CD14-positive monocyte (primary cell): Measurements from ENCODE around the gene EPB41L4A. TPM values are rescaled to one million over a fixed set of nuclear protein-coding genes. Genes with fewer than 3 reads are reported as not detected.

Experiments used
- DNase-seq, 3 donors: peaks; one replicate each; pipeline ENCODE4 v3.0.0-alpha.2; 2011 to 2022
- H2AFZ ChIP-seq: 2 replicates; pipeline ENCODE4 v1.6.0; 2012; ENCODE audit warnings: mild to moderate bottlenecking, low read depth, low read length, inconsistent platforms; ENCODE audit not compliant: insufficient read depth, poor library complexity, severe bottlenecking
- H3K27ac ChIP-seq, 2 donors: 1 replicate in 1 of 2; 2 replicates in 1 of 2; pipeline ENCODE4 v1.5.1; 2012 to 2013; ENCODE audit warnings: low read length in 2 of 2, control low read depth in 1 of 2, inconsistent platforms in 1 of 2, low read depth in 1 of 2, mild to moderate bottlenecking in 1 of 2
- H3K27me3 ChIP-seq, 2 donors: one replicate each; pipeline versions ENCODE4 v1.6.0 to v1.6.1; 2011 to 2013; ENCODE audit warnings: low read length in 2 of 2; ENCODE audit not compliant: control insufficient read depth in 2 of 2, insufficient read depth in 2 of 2
- H3K36me3 ChIP-seq, 2 donors: replicated peaks in 1 of 2; 1 replicate in 1 of 2; 2 replicates in 1 of 2; pipeline versions ENCODE4 v1.5.1 to v1.6.1; 2012 to 2013; ENCODE audit warnings: low read length in 2 of 2, control low read depth in 1 of 2, inconsistent platforms in 1 of 2, mild to moderate bottlenecking in 1 of 2; ENCODE audit not compliant: insufficient read depth in 2 of 2, control insufficient read depth in 1 of 2
- H3K4me1 ChIP-seq, 2 donors: 1 replicate in 1 of 2; 2 replicates in 1 of 2; pipeline versions ENCODE4 v1.5.1 to v1.6.1; 2012 to 2013; ENCODE audit warnings: low read length in 2 of 2, control low read depth in 1 of 2, inconsistent platforms in 1 of 2, mild to moderate bottlenecking in 1 of 2, moderate library complexity in 1 of 2; ENCODE audit not compliant: insufficient read depth in 2 of 2, control insufficient read depth in 1 of 2
- H3K4me2 ChIP-seq: replicated peaks from 2 replicates; pipeline ENCODE3; 2012; ENCODE audit warnings: low read length, moderate library complexity, mild to moderate bottlenecking; ENCODE audit not compliant: poor library complexity, severe bottlenecking; ENCODE audit errors: extremely low read depth
- H3K4me3 ChIP-seq, 3 experiments: fragments of 200-600 bp in 1 of 3; sonication (generic) in 1 of 3; replicated peaks in 1 of 3; 1 replicate in 2 of 3; 2 replicates in 1 of 3; pipeline ENCODE4 v1.5.1; 2011 to 2013; ENCODE audit warnings: low read length in 3 of 3, mild to moderate bottlenecking in 3 of 3, control low read depth in 2 of 3, low read depth in 2 of 3, inconsistent platforms in 1 of 3, moderate library complexity in 1 of 3
- H3K79me2 ChIP-seq: 2 replicates; pipeline ENCODE4 v1.6.0; 2012; ENCODE audit warnings: mild to moderate bottlenecking, control low read depth, inconsistent platforms, low read length, moderate library complexity; ENCODE audit not compliant: insufficient read depth
- H3K9ac ChIP-seq: 2 replicates; pipeline ENCODE4 v1.6.0; 2017; ENCODE audit warnings: low read length, mild to moderate bottlenecking; ENCODE audit not compliant: insufficient read depth, poor library complexity, severe bottlenecking
- H3K9me3 ChIP-seq, 2 donors: replicated peaks in 1 of 2; 1 replicate in 1 of 2; 2 replicates in 1 of 2; pipeline versions ENCODE4 v1.5.1 to v1.6.1; 2012 to 2013; ENCODE audit warnings: low read length in 2 of 2, control low read depth in 1 of 2; ENCODE audit not compliant: control insufficient read depth in 1 of 2, insufficient read depth in 1 of 2
- H4K20me1 ChIP-seq: 2 replicates; pipeline ENCODE4 v1.6.0; 2012; ENCODE audit warnings: mild to moderate bottlenecking, low read length, control low read depth, moderate library complexity; ENCODE audit not compliant: insufficient read depth
- H3K27ac Mint-ChIP-seq, 7 donors: one replicate each; pipeline ENCODE4 v1.8.0; 2020; ENCODE audit warnings: mild to moderate bottlenecking in 7 of 7, mixed read lengths in 7 of 7, moderate library complexity in 6 of 7, inconsistent platforms in 2 of 7
- H3K27me3 Mint-ChIP-seq, 3 donors: one replicate each; pipeline ENCODE4 v1.8.0; 2021 to 2022; ENCODE audit warnings: low read depth in 3 of 3, mild to moderate bottlenecking in 3 of 3, mixed read lengths in 3 of 3, moderate library complexity in 3 of 3, inconsistent platforms in 1 of 3
- H3K36me3 Mint-ChIP-seq, 2 donors: one replicate each; pipeline ENCODE4 v1.8.0; 2020; ENCODE audit warnings: mixed read lengths in 2 of 2, inconsistent platforms in 1 of 2, mild to moderate bottlenecking in 1 of 2
- H3K4me1 Mint-ChIP-seq: one replicate; pipeline ENCODE4 v1.8.0; 2020; ENCODE audit warnings: mild to moderate bottlenecking, mixed read lengths
- H3K4me3 Mint-ChIP-seq, 2 donors: one replicate each; pipeline ENCODE4 v1.8.0; 2020; ENCODE audit warnings: mild to moderate bottlenecking in 2 of 2, mixed read lengths in 2 of 2, moderate library complexity in 1 of 2
- H3K9me3 Mint-ChIP-seq, 7 donors: one replicate each; pipeline ENCODE4 v1.8.0; 2020 to 2022; ENCODE audit warnings: mixed read lengths in 7 of 7, mild to moderate bottlenecking in 6 of 7, moderate library complexity in 6 of 7, inconsistent platforms in 2 of 7
- CTCF ChIP-seq: fragments of 200-600 bp; IDR thresholded peaks from one replicate; pipeline ENCODE4 v1.8.0; 2022; ENCODE audit warnings: antibody characterized with exemption, mild to moderate bottlenecking
- WGBS: methylation state at CpG from one replicate; pipeline ENCODE4 v1.1.5; 2013; ENCODE audit warnings: missing lambda C conversion rate; ENCODE audit not compliant: insufficient coverage; 5-methylcytosine and 5-hydroxymethylcytosine counted together
- intact Hi-C, 2 donors: fragments of 100-400 bp; cut with micrococcal nuclease; formaldehyde crosslinking; loops; one replicate each; pipeline versions ENCODE4 v1.15.0 to v1.15.1; 2023
- polyA plus RNA-seq, 3 donors: library from polyadenylated mRNA; depleted of rRNA in 1 of 3; unstranded in 2 of 3; stranded (reverse) in 1 of 3; fragments of 300-500 nt in 2 of 3; fragments of >200 nt in 1 of 3; fragmentation: Illumina TruSeq in 2 of 3; gene quantifications; 1 replicate in 2 of 3; 2 replicates in 1 of 3; pipeline ENCODE4 v1.2.3, GENCODE V29; 2012 to 2021

EPB41L4A gene
- polyA plus RNA-seq, 3 donors = 0.01 to 0.05 TPM; not detected in 1

DNA sequence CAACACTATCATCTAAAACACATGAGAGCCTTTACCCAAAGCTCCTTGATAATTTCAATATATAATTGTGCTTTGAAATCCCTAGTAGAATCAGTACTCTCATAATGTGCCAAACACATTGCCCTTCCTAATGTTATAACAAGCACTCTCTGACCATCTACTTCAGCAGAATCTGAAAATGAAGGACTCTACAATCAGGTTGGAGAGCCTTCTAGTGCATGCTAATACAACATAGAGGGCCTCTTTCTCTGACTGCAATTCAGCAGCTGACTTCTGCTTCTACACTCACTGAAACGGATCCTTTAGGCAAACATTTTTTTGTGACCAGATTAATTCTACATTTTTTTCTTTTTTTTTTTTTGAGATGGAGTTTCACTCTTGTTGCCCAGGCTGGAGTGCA, 155.6 kb downstream of the EPB41L4A start:
- no peaks in the 10 kb centered on the region for H3K9me3 ChIP-seq
- no peak overlapping the region for H3K9ac ChIP-seq
- Mint-ChIP-seq H3K4me3 (no peak overlapping the region), H3K27me3 (peaks cover 0 to 4% (median under 1%) of the 10 kb centered on the region in 3 donors), H3K4me1 (no peaks in the 10 kb centered on the region), H3K9me3 (peaks cover 0 to 6% (median 0%) of the 10 kb centered on the region in 7 donors), H3K27ac (no peak overlapping the region), H3K36me3 (no peaks in the 10 kb centered on the region)
- intact Hi-C loops = no loop called here
- no peak overlapping the region for H2AFZ ChIP-seq
- H4K20me1 ChIP-seq = no peaks in the 10 kb centered on the region
- H3K79me2 ChIP-seq = no peaks in the 10 kb centered on the region
- H3K4me3 ChIP-seq = no peak overlapping the region
- DNase-seq = no peak
- no peaks in the 10 kb centered on the region for H3K4me1 ChIP-seq
- WGBS = no CpG with 5 or more reads among the region's 1 CpG
- H3K27me3 ChIP-seq = peaks cover 2 to 4% of the 10 kb centered on the region in 2 donors
- no peak overlapping the region for H3K27ac ChIP-seq
- no peak for TF ChIP-seq CTCF
- no peaks in the 10 kb centered on the region for H3K36me3 ChIP-seq
- H3K4me2 ChIP-seq = no peak overlapping the region

DNA sequence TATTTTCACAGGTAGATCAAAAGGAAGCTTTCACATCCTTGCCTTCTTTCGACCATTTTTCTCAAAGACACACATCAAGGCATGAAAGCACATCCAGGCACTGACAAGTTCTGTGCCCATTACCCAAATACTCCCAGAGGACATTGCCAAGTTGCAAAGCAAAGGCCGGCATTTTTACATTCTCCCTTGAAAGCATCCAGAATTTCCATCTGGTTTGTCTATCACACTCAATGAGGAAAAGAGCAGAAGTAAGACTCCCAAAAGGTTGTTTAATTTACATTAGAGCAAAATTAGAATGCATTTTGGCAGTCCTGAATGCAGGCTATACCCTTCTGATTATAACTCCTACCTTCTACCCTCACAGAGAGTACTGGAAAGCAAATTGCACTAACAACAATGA, 160.5 kb downstream of the EPB41L4A start:
- Histone ChIP-seq H3K27me3 (peaks cover 2 to 4% of the 10 kb centered on the region in 2 donors), H3K9me3 (no peaks in the 10 kb centered on the region), H3K27ac (no peak overlapping the region), H3K4me1 (no peaks in the 10 kb centered on the region), H3K4me2 (no peak overlapping the region), H3K79me2 (no peaks in the 10 kb centered on the region), H3K4me3 (no peak overlapping the region), H4K20me1 (no peaks in the 10 kb centered on the region), H3K36me3 (no peaks in the 10 kb centered on the region), H3K9ac (no peak overlapping the region), H2AFZ (no peak overlapping the region)
- H3K36me3 Mint-ChIP-seq = no peaks in the 10 kb centered on the region
- intact Hi-C loops = no loop called here
- DNase-seq = no peak
- peaks cover 0 to 3% (median 2%) of the 10 kb centered on the region in 3 donors for H3K27me3 Mint-ChIP-seq
- peaks cover 0 to 3% (median 0%) of the 10 kb centered on the region in 7 donors for H3K9me3 Mint-ChIP-seq
- WGBS = 78% methylated on average over 1 of the region's 2 CpGs
- no peak overlapping the region for H3K27ac Mint-ChIP-seq
- TF ChIP-seq CTCF = no peak
- H3K4me1 Mint-ChIP-seq = no peaks in the 10 kb centered on the region
- no peak overlapping the region for H3K4me3 Mint-ChIP-seq
